WI38 (cell line): ENCODE results near the gene RAI14.
"Not testable (repeated sequence)": the region's sequence is repeated elsewhere in the genome, so short reads cannot be mapped to it uniquely, and the experiment has no call there.

Experiments
- H3K4me3 ChIP-seq: 2 replicates; pipeline ENCODE4 v1.5.1; 2011; ENCODE audit warnings: low read depth, mild to moderate bottlenecking, control low read depth, low read length
- CTCF ChIP-seq: IDR thresholded peaks from 2 replicates; pipeline ENCODE4 v1.5.1; 2012; ENCODE audit warnings: low read depth, mild to moderate bottlenecking, control low read depth, low read length

Gene RAI14

GRCh38 chr5:34818717-34819116 is 162.6 kb downstream of the RAI14 start:
- H3K4me3 ChIP-seq, result no peak overlapping the region
- no peak for TF ChIP-seq CTCF

- no peak for TF ChIP-seq CTCF
- H3K4me3 ChIP-seq, result no peak overlapping the region
These were observed 164.5 kb downstream of the RAI14 start for GRCh38 chr5:34820593-34820992.

GRCh38 chr5:34822956-34823715 is 167.0 kb downstream of the RAI14 start:
- H3K4me3 ChIP-seq, result no peak overlapping the region
- no peak for TF ChIP-seq CTCF

GRCh38 chr5:34826347-34826746 is 170.2 kb downstream of the RAI14 start:
- H3K4me3 ChIP-seq, result no peak overlapping the region
- TF ChIP-seq CTCF, result no peak

- H3K4me3 ChIP-seq, result no peak overlapping the region
- no peak for TF ChIP-seq CTCF
These were observed 171.7 kb downstream of the RAI14 start for GRCh38 chr5:34827588-34828506.

GRCh38 chr5:34830827-34831226 is 174.7 kb downstream of the RAI14 start:
- H3K4me3 ChIP-seq, result not testable (repeated sequence)

- no peak for TF ChIP-seq CTCF
- H3K4me3 ChIP-seq, result no peak overlapping the region
These were observed 175.2 kb downstream of the RAI14 start for GRCh38 chr5:34831303-34831702.
